Esophagus squamous epithelium (tissue), 5 donors: Measurements from ENCODE around the gene PRSS36. TPM values are rescaled to one million over a fixed set of nuclear protein-coding genes. Genes with fewer than 3 reads are reported as not detected.
"Not testable (repeated sequence)": the region's sequence is repeated elsewhere in the genome, so short reads cannot be mapped to it uniquely, and the experiment has no call there.

ENCODE experiments used
- DNase-seq: peaks from one replicate; lab custom pipeline; 2025; lab: John Stamatoyannopoulos, UW
- H3K27ac ChIP-seq, 4 donors: fragments of 200-600 bp; sonication (generic); one replicate each; pipeline ENCODE4 v1.5.1; 2016 to 2019; ENCODE audit warnings: mild to moderate bottlenecking in 1 of 4
- H3K27me3 ChIP-seq, 4 donors: fragments of 200-600 bp; sonication (generic); 1 replicate in 3 of 4; 2 replicates in 1 of 4; pipeline versions ENCODE4 v1.5.1 to v1.6.0; 2017 to 2021; ENCODE audit warnings: antibody characterized with exemption in 1 of 4
- H3K36me3 ChIP-seq, 3 donors: fragments of 200-600 bp; sonication (generic); one replicate each; pipeline ENCODE4 v1.5.1; 2016 to 2019
- H3K4me1 ChIP-seq, 3 donors: fragments of 200-600 bp; sonication (generic); one replicate each; pipeline ENCODE4 v1.5.1; 2017 to 2019
- H3K4me3 ChIP-seq, 4 donors: fragments of 200-600 bp; sonication (generic); 1 replicate in 3 of 4; 2 replicates in 1 of 4; pipeline ENCODE4 v1.5.1; 2016 to 2019; ENCODE audit warnings: mild to moderate bottlenecking in 2 of 4, moderate library complexity in 1 of 4
- H3K9me3 ChIP-seq, 3 donors: fragments of 200-600 bp; sonication (generic); one replicate each; pipeline ENCODE4 v1.5.1; 2016 to 2019
- POLR2A ChIP-seq, 4 donors: fragments of 450-650 bp; IDR thresholded peaks; one replicate each; pipeline ENCODE4 v1.6.1; 2017; ENCODE audit warnings: antibody characterized with exemption in 4 of 4, mild to moderate bottlenecking in 4 of 4, moderate library complexity in 3 of 4
- WGBS, 2 donors: methylation state at CpG; one replicate each; pipeline ENCODE4 v1.1.5; 2018; 5-methylcytosine and 5-hydroxymethylcytosine counted together
- intact Hi-C: fragments of 100-400 bp; cut with DNase I; formaldehyde crosslinking; loops from one replicate; pipeline ENCODE4 v1.15.0; 2022
- total RNA-seq, 4 donors: library from RNA; depleted of rRNA; stranded (reverse); fragments of >200 nt; gene quantifications; one replicate each; pipeline ENCODE4 v1.1.0, GENCODE V29; 2016
- TF ChIP-seq, protein P1 (sequence below), 6 experiments: fragments of 450-650 bp in 4 of 6; fragments of 200-600 bp in 2 of 6; sonication (generic) in 2 of 6; IDR thresholded peaks; one replicate each; pipeline ENCODE4 v1.5.1; 2016 to 2019; ENCODE audit warnings: antibody characterized with exemption in 6 of 6, mild to moderate bottlenecking in 4 of 6, moderate library complexity in 4 of 6
- donor health status: DM: yes; HTN: yes; CAD: no.

The PRSS36 gene
- total RNA-seq, 4 donors from 2014 or later = 0.38 to 4.2 (median 1.9) TPM

DNA sequence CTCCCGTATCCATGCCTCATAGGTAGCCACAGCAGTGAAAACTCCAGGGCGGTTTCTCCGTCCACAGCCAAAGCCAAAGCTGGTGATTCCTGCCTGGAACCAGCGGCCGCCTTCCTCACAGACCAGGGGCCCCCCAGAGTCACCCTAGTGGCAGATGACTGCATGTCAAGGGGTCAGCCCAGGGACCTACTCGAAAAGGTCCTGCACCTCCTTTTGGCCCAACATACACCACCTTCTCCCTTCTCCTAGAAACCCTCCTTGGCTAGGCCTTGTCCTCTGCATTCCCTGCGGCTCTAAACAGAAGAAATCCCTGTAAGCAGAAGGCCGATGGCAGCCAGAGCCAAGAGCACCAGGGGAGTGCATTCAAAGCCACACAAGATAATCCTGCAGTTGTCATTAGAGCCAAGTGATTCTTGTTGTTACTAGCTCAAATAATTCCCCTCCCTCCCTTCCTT, 6.1 kb downstream of the PRSS36 start:
- TF ChIP-seq POLR2A (IDR thresholded peaks at IDR 0.05) = no peak
- TF ChIP-seq, protein P1, sequence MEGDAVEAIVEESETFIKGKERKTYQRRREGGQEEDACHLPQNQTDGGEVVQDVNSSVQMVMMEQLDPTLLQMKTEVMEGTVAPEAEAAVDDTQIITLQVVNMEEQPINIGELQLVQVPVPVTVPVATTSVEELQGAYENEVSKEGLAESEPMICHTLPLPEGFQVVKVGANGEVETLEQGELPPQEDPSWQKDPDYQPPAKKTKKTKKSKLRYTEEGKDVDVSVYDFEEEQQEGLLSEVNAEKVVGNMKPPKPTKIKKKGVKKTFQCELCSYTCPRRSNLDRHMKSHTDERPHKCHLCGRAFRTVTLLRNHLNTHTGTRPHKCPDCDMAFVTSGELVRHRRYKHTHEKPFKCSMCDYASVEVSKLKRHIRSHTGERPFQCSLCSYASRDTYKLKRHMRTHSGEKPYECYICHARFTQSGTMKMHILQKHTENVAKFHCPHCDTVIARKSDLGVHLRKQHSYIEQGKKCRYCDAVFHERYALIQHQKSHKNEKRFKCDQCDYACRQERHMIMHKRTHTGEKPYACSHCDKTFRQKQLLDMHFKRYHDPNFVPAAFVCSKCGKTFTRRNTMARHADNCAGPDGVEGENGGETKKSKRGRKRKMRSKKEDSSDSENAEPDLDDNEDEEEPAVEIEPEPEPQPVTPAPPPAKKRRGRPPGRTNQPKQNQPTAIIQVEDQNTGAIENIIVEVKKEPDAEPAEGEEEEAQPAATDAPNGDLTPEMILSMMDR (IDR thresholded peaks at IDR 0.05) = no peak
- H3K27ac ChIP-seq = peak overlapping the region in 1 of 4 donors; percentile 3
- H3K27me3 ChIP-seq = peaks cover 0 to 25% (median 0%) of the 10 kb centered on the region in 4 donors
- 70 to 80% methylated on average over 4 to 8 of the region's 8 CpGs for WGBS, 2 donors
- H3K4me3 ChIP-seq = no peak overlapping the region
- intact Hi-C loops = loop anchor here (5.0 kb wide), 1 partner anchor 156 kb away; the partner anchor contains the start of gene HSD3B7
- no peak for DNase-seq
- peaks cover 30 to 65% (median 33%) of the 10 kb centered on the region in 3 donors for H3K4me1 ChIP-seq
- H3K36me3 ChIP-seq = no peaks in the 10 kb centered on the region
- H3K9me3 ChIP-seq = no peaks in the 10 kb centered on the region

DNA sequence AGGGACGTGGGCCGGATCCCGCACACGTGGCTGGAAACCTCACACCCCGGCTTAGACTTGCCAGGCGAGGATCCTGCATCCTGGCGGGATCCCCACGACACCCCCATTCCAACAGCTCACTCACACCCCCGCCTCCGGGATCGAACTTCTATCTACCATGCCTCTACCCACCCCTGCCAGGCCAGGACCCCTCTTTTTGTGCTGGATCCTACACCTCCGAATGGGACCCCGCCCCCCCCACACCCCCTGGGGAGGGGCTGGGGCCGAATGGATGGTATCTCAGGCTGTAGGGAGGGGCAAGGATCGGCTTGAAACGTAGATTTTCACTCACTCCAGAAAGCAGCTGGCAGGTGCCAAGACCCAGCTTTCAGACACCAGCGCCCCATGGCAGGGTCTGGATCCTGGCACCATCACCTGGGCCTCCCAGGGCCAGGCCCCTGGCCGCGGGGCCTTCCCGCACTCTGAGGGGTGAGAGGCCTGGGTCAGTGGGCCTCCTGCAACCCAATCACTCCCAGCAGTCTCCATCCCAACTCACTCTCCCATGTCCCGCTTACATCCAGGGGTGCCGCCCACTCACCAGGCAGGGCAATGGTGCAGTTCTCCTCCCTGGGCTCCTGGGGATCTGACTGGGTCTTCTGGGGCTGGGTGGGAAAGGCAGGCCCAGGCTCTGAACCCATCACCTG, 6.7 kb downstream of the PRSS36 start:
- Histone ChIP-seq H3K36me3 (no peaks in the 10 kb centered on the region), H3K4me3 (peak overlapping the region; percentile 40 to 70 (median 50)), H3K9me3 (no peaks in the 10 kb centered on the region), H3K27ac (peak overlapping the region; percentile 88 to 93 (median 88)), H3K27me3 (peaks cover 0 to 20% (median 0%) of the 10 kb centered on the region in 4 donors), H3K4me1 (peaks cover 28 to 65% (median 33%) of the 10 kb centered on the region in 3 donors)
- 55 to 64% methylated on average over 9 to 12 of the region's 22 CpGs for WGBS, 2 donors
- DNase-seq = no peak
- no peak for TF ChIP-seq POLR2A (IDR thresholded peaks at IDR 0.05)
- TF ChIP-seq, protein P1 (IDR thresholded peaks at IDR 0.05) = no peak
- intact Hi-C loops = loop anchor here (5.0 kb wide), 1 partner anchor 156 kb away; the partner anchor contains the start of gene HSD3B7

DNA sequence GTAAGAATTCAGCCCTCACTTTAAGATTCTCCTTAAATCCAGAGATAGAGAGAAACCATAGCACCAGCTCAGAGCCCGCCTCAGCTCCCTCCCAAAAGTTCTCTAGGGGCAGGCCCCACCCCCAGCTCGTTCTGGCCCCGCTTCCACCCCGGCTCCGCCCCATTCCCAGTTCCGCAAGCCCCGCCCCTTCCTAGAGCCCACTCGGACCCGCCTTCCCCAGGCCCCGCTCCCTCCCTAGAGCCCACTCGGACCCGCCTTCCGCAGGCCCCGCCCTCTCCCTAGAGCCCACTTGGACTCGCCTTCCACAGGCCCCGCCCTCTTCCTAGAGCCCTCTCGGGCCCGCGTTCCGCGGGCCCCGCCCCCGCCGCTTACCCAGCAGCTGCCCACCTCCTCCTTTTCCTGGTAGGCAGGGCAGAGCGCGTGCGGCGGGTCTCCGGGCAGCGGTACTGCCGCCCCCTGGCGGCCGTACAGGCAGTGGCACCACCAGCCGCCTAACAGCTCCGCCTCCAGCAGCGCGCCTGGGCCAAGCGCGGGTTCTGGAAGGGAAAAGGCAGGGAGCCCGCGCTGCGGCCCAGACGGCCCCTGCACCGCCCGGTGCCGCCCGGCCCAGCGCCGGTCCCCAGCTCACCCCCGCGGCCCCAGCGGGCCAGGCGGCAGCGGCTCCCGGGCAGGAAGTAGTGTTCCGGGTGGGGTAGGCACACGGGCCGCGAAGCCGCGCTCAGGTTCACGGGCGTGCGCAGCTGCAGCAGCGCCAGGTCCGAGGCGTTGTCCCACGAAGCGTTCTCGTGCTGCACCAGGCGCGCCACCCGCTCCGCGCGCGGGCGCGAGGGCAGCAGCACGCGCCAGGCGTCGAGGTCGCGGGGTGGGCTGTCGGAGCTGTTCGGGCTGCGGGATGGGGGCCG, 7.5 kb downstream of the PRSS36 start:
- Histone ChIP-seq H3K9me3 (no peaks in the 10 kb centered on the region), H3K27ac (peak overlapping the region; percentile 88 to 93 (median 89)), H3K4me1 (peaks cover 28 to 64% (median 33%) of the 10 kb centered on the region in 3 donors), H3K27me3 (peaks cover 0 to 12% (median 0%) of the 10 kb centered on the region in 4 donors), H3K4me3 (peak overlapping the region; percentile 40 to 70 (median 50)), H3K36me3 (no peaks in the 10 kb centered on the region)
- DNase-seq = peak; percentile 98
- TF ChIP-seq, protein P1 (IDR thresholded peaks at IDR 0.05) = peak; percentile 95 to 100 (median 100)
- TF ChIP-seq POLR2A (IDR thresholded peaks at IDR 0.05) = peak in 2 of 4 donors; percentile 15 to 19
- intact Hi-C loops = loop anchor here (5.0 kb wide), 1 partner anchor 155 kb away; the partner anchor contains the start of gene HSD3B7
- WGBS, 2 donors = 2 to 5% methylated on average over 15 to 22 of the region's 89 CpGs

DNA sequence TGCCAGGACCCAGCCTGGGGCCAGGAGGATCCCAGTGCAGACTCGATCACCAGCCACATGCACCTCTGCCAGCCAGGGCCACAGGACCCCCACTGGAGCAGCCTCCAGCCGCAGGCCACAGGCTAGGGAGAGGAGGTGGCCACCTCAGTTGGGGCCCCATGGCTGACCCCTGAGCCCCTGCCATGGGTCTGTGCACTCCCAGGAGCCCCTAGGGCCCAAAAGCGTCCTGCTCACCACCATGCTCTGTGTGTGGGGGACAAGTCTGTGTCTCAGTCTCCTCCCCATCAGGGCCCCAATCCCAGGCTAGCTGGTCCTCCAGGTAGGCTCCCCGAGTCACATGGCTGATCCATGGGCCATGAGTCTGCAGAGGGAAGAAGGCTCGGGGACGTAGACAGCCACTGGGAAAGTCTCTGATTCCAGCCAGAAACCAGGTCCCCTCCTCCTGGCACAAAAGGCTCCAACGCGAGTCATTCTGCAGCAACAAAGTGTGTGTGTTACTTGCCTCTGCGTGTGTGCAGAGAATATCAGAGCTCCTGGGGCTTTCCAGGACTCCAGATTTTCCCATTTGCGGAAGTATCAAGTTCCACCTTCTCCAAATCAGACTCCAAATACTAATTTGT, 8.3 kb downstream of the PRSS36 start:
- no peak for DNase-seq
- TF ChIP-seq POLR2A (IDR thresholded peaks at IDR 0.05) = peak in 1 of 4 donors; percentile 37
- TF ChIP-seq, protein P1 (IDR thresholded peaks at IDR 0.05) = no peak
- Histone ChIP-seq H3K4me3 (peak overlapping the region; percentile 2 to 70 (median 50)), H3K4me1 (peaks cover 28 to 64% (median 33%) of the 10 kb centered on the region in 3 donors), H3K36me3 (no peaks in the 10 kb centered on the region), H3K27ac (peak overlapping the region; percentile 88 to 93 (median 89)), H3K9me3 (no peaks in the 10 kb centered on the region), H3K27me3 (peaks cover 0 to 4% (median 0%) of the 10 kb centered on the region in 4 donors)
- intact Hi-C loops = loop anchor here (5.0 kb wide), 1 partner anchor 154 kb away; the partner anchor contains the start of gene HSD3B7
- WGBS, 2 donors = 3 to 9% methylated on average over 4 of the region's 10 CpGs

DNA sequence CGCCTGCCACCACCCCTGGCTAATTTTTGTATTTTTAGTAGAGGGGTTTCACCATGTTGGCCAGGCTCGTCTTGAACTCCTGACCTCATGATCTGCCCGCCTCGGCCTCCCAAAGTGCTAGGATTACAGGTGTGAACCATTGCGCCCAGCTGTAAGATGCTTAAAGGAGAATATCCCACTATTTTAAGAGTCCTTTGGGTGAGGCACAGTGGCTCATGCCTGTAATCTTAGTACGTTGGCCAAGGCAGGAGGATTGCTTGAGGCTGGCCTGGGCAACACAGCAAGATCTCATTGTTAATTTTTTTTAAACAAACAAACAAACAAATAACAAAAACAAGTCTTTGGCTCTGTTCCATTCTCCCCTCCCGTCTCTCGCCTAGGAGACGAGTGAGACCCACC, 8.8 kb downstream of the PRSS36 start:
- DNase-seq, H3K9me3 ChIP-seq, H3K36me3 ChIP-seq, H3K27me3 ChIP-seq: not testable (repeated sequence)
- 64 to 72% methylated on average over 5 to 9 of the region's 9 CpGs for WGBS, 2 donors
- Histone ChIP-seq H3K27ac (peak overlapping the region; percentile 88 to 93 (median 89)), H3K4me1 (peaks cover 29 to 65% (median 33%) of the 10 kb centered on the region in 3 donors), H3K4me3 (peak overlapping the region in 3 of 4 donors; percentile 40 to 70 (median 59))
- intact Hi-C loops = loop anchor here (5.0 kb wide), 1 partner anchor 154 kb away; the partner anchor contains the start of gene HSD3B7
